CD4-positive, alpha-beta T cell (primary cell): ENCODE data around the gene ITGA11. TPM values are rescaled to one million over a fixed set of nuclear protein-coding genes. Genes with fewer than 3 reads are reported as not detected.
A peak's percentile ranks its signal among the peaks of the same experiment; 100 is the strongest.

Source experiments
- ATAC-seq: fragments of 200-7000 bp; cut with Tn5 transposase; one replicate; pipeline ENCODE4 v1.10.0; 2022; ENCODE audit warnings: mild to moderate bottlenecking; ENCODE audit not compliant: poor library complexity
- CTCF ChIA-PET: fragments of 350-600 bp; sonication (Branson Sonifier 250); formaldehyde crosslinking; loops from one replicate; lab custom pipeline; 2021; ENCODE audit warnings: antibody characterized with exemption, inconsistent platforms; lab: Charles Lee
- POLR2A ChIA-PET: fragments of 350-600 bp; sonication (Branson Sonifier 250); formaldehyde crosslinking; loops from one replicate; lab custom pipeline; 2021; ENCODE audit warnings: antibody characterized with exemption, inconsistent platforms; lab: Charles Lee
- DNase-seq, 14 experiments: peaks; one replicate each; pipeline ENCODE4 v3.0.0-alpha.2; 2013 to 2020; ENCODE audit warnings: mixed read lengths in 2 of 14
- H3K27ac ChIP-seq, 2 donors: one replicate each; pipeline versions ENCODE4 v1.5.1 to v1.7.0; 2013; ENCODE audit warnings: low read length in 2 of 2, low read depth in 1 of 2, mild to moderate bottlenecking in 1 of 2
- H3K27me3 ChIP-seq, 2 experiments: 1 replicate in 1 of 2; 2 replicates in 1 of 2; pipeline versions ENCODE4 v1.6.1 to v1.7.0; 2013; ENCODE audit warnings: low read length in 2 of 2, control low read depth in 1 of 2, mild to moderate bottlenecking in 1 of 2, moderate library complexity in 1 of 2; ENCODE audit not compliant: insufficient read depth in 2 of 2, control insufficient read depth in 1 of 2
- H3K36me3 ChIP-seq: one replicate; pipeline ENCODE4 v1.6.1; 2013; ENCODE audit warnings: low read length, control low read depth; ENCODE audit not compliant: insufficient read depth
- H3K4me1 ChIP-seq: one replicate; pipeline ENCODE4 v1.6.1; 2013; ENCODE audit warnings: low read length, control low read depth; ENCODE audit not compliant: insufficient read depth
- H3K4me3 ChIP-seq: one replicate; pipeline ENCODE4 v1.5.1; 2013; ENCODE audit warnings: mild to moderate bottlenecking, low read length, moderate library complexity
- H3K9me3 ChIP-seq, 2 experiments: 1 replicate in 1 of 2; 2 replicates in 1 of 2; pipeline versions ENCODE4 v1.6.1 to v1.7.0; 2013; ENCODE audit warnings: low read length in 2 of 2, mild to moderate bottlenecking in 2 of 2, control low read depth in 1 of 2, moderate library complexity in 1 of 2; ENCODE audit not compliant: control insufficient read depth in 1 of 2, insufficient read depth in 1 of 2
- H3K27ac Mint-ChIP-seq: one replicate; pipeline ENCODE4 v1.8.0; 2020; ENCODE audit warnings: mixed read lengths
- H3K27me3 Mint-ChIP-seq: one replicate; pipeline ENCODE4 v1.8.0; 2021; ENCODE audit warnings: mixed read lengths
- H3K36me3 Mint-ChIP-seq: one replicate; pipeline ENCODE4 v1.8.0; 2021; ENCODE audit warnings: low read depth, mixed read lengths
- H3K4me1 Mint-ChIP-seq: one replicate; pipeline ENCODE4 v1.8.0; 2021; ENCODE audit warnings: low read depth, mixed read lengths
- H3K4me3 Mint-ChIP-seq: one replicate; pipeline ENCODE4 v1.8.0; 2020; ENCODE audit warnings: mild to moderate bottlenecking, mixed read lengths
- H3K9me3 Mint-ChIP-seq: one replicate; pipeline ENCODE4 v1.8.0; 2020; ENCODE audit warnings: mixed read lengths
- intact Hi-C, 2 experiments: fragments of 100-400 bp; cut with DNase I in 1 of 2; cut with micrococcal nuclease in 1 of 2; formaldehyde crosslinking; loops; one replicate each; pipeline versions ENCODE4 v1.15.1 to v1.9.0; 2023 to 2025; cut with DNase I, micrococcal nuclease
- total RNA-seq, 174 experiments: library from RNA in 2 of 174; stranded (reverse) in 2 of 174; gene quantifications; one replicate each; pipeline ENCODE4 v1.2.3 and lab custom pipeline; 2021 to 2026
- TF ChIP-seq, protein P1 (sequence below): fragments of 200-600 bp; IDR thresholded peaks from one replicate; pipeline ENCODE4 v1.8.0; 2022; ENCODE audit warnings: antibody characterized with exemption, mild to moderate bottlenecking

ITGA11 gene
- total RNA-seq, 2 experiments from 2014 or later: 0.08 to 0.20 TPM

DNA sequence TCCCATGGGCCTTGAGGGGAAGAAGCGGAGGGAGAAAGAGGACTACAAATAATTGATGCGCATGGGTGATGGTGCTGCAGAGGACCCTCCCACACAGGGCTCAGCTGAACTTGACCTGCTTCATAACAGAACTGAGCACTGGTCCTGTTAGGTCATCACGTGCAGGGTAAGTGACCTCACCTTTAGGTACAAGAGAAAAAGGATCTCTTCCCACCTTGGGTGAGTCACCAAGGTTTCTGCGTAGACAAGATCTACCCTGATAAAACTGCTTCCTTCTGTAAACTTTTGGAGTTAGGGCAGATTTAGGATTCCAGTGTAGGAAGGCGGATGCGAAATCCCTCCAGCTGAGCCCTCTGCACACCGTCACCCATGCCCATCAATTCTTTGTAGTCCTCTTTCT is 87.4 kb downstream of the ITGA11 start:
- Mint-ChIP-seq H3K27me3 (no peaks in the 10 kb centered on the region), H3K9me3 (no peaks in the 10 kb centered on the region), H3K36me3 (no peaks in the 10 kb centered on the region), H3K4me3 (no peak overlapping the region), H3K27ac (no peak overlapping the region), H3K4me1 (no peaks in the 10 kb centered on the region)
- ChIA-PET CTCF (no interaction called here), POLR2A (no interaction called here)
- no peak for ATAC-seq
- TF ChIP-seq, protein P1, sequence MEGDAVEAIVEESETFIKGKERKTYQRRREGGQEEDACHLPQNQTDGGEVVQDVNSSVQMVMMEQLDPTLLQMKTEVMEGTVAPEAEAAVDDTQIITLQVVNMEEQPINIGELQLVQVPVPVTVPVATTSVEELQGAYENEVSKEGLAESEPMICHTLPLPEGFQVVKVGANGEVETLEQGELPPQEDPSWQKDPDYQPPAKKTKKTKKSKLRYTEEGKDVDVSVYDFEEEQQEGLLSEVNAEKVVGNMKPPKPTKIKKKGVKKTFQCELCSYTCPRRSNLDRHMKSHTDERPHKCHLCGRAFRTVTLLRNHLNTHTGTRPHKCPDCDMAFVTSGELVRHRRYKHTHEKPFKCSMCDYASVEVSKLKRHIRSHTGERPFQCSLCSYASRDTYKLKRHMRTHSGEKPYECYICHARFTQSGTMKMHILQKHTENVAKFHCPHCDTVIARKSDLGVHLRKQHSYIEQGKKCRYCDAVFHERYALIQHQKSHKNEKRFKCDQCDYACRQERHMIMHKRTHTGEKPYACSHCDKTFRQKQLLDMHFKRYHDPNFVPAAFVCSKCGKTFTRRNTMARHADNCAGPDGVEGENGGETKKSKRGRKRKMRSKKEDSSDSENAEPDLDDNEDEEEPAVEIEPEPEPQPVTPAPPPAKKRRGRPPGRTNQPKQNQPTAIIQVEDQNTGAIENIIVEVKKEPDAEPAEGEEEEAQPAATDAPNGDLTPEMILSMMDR: no peak
- H3K27ac ChIP-seq: no peak overlapping the region
- no peak overlapping the region for H3K4me3 ChIP-seq
- H3K9me3 ChIP-seq: no peaks in the 10 kb centered on the region
- no peaks in the 10 kb centered on the region for H3K4me1 ChIP-seq
- no peaks in the 10 kb centered on the region for H3K36me3 ChIP-seq
- H3K27me3 ChIP-seq: no peaks in the 10 kb centered on the region
- DNase-seq: no peak
- intact Hi-C loops: no loop called here

DNA sequence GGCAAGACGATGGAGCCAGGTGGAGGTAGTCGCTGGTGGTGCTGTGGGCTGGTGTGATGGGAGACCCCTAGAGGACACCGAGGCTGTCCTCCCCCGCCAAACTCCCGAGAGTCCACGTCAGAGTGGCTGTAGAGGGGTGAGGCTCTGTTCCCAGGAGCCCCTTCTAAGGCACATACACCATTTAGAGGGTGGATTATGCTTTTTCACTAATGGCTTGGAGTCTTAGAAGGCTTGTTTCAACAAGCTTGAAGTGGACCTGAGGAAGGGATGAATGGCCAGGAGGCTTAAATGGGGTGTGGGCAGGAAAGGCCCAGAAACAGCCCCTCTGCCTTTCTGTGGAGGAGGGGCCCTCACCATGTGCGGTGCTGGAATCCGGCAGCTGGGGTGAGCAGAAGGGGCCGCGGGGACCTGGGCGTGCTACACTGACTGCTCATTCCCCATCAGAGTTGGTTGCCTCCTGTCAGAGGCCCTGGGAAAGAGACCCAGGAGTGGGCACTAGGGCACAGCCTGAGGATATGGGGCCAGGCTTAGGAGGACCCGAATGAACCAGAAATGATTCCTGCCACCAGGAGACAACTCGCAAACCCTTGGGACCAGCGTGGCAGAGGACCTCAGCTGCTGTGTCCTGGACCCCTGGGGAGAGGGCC is 88.3 kb downstream of the ITGA11 start:
- H3K4me3 Mint-ChIP-seq: no peak overlapping the region
- Histone ChIP-seq H3K4me3 (no peak overlapping the region), H3K27ac (no peak overlapping the region), H3K27me3 (peaks cover 0 to 2% of the 10 kb centered on the region in 2 experiments), H3K9me3 (no peaks in the 10 kb centered on the region), H3K4me1 (no peaks in the 10 kb centered on the region), H3K36me3 (no peaks in the 10 kb centered on the region)
- no peaks in the 10 kb centered on the region for H3K9me3 Mint-ChIP-seq
- intact Hi-C loops: no loop called here
- ChIA-PET CTCF (no interaction called here), POLR2A (no interaction called here)
- no peaks in the 10 kb centered on the region for H3K36me3 Mint-ChIP-seq
- TF ChIP-seq, protein P1: no peak
- H3K4me1 Mint-ChIP-seq: no peaks in the 10 kb centered on the region
- DNase-seq (no peak), ATAC-seq (no peak)
- H3K27ac Mint-ChIP-seq: no peak overlapping the region
- no peaks in the 10 kb centered on the region for H3K27me3 Mint-ChIP-seq

DNA sequence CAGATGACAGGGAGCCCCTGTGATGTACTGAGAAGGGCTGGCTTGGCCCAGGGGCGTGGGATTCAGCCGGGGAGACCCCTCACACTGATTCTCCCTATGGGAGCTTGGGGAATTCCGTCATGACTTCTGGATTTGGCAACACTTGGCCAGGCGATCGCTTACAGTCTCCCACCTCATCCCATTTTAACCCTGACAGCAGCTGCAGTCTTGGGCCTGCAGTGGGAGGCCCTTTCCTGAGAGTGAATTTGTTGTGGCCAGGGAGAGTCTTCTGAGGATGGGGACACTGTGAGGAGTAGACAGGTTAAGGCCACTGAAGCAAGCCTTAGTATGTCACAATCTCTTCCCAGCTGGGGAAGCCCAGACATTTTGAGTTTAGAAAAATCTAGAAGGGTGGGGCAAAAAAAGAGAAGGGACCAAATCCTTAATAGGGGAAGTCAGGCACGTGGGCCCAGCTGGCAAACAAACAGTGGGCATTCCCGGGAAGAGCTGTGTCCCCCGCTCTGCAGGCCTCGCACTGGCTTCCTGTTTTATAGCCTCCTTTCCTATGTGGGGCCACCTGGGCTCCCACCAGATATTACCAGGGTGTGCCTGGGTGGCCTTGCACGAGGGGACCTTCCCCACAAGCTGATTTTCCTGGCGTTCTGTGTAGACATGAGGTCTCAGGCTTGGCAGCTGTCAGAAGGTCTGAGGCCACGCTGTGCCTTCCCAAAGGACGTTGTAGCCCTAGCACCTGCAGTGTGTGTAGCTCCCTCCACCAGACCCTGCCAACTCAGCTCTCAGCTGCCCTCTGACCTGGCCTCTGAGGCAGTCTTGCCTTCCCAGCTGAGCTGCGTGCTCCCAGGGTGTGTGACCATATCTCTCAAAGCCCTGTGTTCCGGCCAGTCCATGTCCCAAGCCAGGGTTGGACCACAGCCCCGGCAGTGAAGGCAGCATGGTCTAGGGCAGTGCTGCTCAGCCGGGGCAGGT is 89.9 kb downstream of the ITGA11 start:
- ATAC-seq (no peak), DNase-seq (peak in 2 of 14 experiments; percentile 28 to 43)
- Mint-ChIP-seq H3K4me1 (no peaks in the 10 kb centered on the region), H3K36me3 (no peaks in the 10 kb centered on the region), H3K9me3 (no peaks in the 10 kb centered on the region), H3K27ac (no peak overlapping the region), H3K4me3 (no peak overlapping the region), H3K27me3 (no peaks in the 10 kb centered on the region)
- peaks cover 0 to 2% of the 10 kb centered on the region in 2 experiments for H3K27me3 ChIP-seq
- H3K9me3 ChIP-seq: no peaks in the 10 kb centered on the region
- CTCF ChIA-PET: interaction anchor here (0.7 kb wide), 1 partner anchor 993 kb away, joined by 4 read pairs; no protein-coding TSS in a partner anchor
- TF ChIP-seq, protein P1: no peak
- POLR2A ChIA-PET: no interaction called here
- H3K4me1 ChIP-seq: no peaks in the 10 kb centered on the region
- H3K4me3 ChIP-seq: no peak overlapping the region
- H3K27ac ChIP-seq: no peak overlapping the region
- no peaks in the 10 kb centered on the region for H3K36me3 ChIP-seq
- intact Hi-C loops: no loop called here
